Activated CD8-positive, alpha-beta memory T cell treated with anti-CD3 and anti-CD28 coated beads, Interleukin-2, amount 50 U/mL, for 24 hours (primary cell): ENCODE results near the gene MEF2A.

ENCODE experiments used
- DNase-seq: peaks from one replicate; pipeline ENCODE4 v3.0.0-alpha.2; 2020; ENCODE audit errors: extremely low read depth

The MEF2A gene

DNA sequence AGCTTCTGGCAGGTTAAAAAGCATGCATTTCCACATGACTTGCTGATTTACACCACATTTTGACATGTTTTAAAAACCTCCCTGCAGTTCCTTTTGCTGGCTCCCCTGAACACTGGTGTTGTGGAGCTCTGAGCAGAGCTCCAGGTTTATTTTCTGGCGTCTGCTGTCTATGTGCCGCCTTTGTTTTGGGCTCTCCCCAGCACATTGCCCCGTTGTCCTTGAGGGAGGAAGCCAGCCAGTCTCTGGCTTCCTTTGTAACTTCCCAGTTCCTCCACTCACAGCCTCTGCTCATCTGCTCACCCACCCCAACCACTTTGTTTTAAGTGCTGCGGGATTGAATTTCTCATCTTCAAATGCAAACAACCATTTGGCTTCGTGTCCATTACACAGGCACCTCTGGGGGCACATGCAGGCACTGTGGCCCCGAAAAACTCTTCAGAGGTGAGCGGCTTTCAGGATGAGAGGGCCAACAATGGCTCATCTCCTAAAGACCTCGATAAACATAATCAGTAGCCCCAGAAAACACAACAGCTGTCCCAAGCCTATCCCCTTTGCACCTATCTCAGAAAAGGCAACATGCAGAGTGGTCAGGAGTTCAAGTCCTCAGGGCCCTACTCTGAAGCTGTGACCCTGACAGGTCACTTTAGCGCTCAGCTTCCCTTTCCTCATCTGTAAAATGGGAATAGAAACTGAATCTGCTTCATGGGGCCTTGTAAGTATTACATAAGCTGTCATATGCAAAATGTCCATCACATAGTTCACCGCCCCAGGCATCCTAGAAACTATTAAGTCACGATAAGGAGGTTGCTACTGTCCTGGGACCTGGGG lies 1.3 kb upstream of the MEF2A start:
- no peak for DNase-seq

DNA sequence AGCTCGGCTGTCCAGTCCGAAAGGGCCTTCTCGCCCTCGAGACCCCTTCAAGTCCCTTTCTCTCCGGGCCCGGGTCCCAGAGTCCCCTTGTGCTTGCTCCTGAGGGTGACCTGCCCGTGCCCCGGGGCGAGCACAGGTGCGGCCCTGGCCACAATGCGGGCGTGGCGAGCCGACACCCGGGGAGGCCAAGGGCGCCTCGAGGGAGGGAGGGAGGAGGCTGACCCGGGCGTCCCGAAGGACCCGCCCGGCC lies 810 bp upstream of the MEF2A start:
- DNase-seq = no peak

DNA sequence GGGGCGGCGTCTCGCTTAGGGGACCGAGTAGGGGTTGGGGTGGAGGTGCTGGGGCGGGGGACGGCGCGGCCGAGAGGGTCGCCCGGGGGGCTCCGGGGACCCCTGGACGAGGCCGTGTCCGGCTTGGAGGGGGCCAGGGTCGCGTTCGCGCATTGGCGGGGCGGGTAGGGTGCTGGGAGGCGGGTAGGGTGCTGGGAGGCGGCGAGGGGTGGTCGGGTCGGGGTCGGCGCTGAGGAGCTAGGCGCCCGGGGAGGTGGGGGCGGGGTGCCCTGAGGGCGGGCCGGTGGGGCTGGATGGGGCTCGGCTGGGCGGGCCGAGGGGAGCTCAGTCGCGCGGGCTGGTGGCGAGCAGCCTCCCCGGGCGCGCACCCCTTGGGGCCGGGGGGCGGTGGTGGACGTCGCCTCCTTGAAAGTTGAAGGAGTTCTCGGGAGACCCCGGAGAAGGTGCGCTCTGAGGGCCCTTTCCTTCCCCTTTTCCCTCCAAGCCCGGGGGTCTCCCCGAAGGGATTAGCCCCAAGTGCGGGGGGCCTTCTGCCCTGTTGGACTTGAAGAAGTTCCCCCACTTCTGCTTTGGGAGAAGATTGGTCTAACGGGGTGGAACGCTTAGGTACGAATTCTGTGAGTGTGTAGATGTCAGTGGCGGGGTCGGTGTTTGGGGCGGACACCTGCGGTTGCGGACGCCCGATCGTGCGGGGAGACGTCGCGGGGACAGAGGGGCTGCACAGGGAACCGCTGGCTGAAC lies 543 bp downstream of the MEF2A start:
- no peak for DNase-seq

DNA sequence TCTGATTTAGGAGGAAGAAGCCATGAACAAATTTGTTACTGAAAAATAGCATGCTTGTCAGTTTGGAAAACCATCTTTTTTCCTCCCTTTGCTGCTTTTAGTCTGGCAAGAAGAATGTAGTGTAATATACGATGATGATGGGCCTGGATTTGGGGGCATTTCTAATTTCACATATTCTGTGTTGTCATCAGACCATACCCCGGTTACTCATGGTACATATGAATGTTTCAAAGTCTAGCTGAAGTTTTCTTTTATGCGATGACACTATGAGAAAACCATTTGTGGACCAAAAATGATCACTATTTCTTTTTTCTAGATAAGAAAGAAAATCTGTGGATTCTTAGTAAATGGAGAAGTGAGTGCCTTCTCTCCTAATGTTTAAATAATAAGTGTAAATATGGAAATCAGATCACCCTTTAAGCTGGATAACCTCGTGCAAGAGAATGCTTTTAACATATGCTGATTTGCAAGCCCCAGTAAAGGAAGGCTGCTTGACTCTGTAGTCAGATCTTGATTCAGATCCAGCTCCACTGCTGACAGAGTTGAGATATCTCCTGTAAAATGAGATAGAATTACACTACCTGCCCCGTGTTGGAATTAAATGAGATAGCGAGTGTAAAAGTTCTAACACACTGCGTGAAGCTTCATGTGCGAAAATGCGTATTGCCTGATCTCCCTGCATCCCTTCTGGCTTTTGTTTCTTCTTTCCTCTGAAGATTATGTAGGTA lies 3.0 kb downstream of the MEF2A start:
- DNase-seq = no peak

DNA sequence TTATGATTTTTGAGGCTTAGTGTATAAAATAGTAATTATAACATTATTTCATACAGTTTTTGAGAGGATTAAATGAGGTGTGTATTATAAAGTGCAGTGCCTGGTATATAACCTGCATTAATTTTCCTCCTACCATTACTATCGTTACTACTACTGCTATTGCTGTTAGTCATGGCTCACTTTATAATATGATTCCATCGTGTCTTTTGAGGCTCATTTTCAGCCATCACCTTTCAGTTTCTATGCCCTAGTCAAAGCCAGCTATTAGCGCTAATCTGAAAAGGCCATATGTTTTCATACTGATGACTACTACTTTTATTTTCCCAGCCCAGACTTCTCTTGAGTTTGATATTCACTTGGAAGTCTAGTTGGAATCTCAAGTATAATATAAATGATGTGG lies 5.5 kb downstream of the MEF2A start:
- no peak for DNase-seq

DNA sequence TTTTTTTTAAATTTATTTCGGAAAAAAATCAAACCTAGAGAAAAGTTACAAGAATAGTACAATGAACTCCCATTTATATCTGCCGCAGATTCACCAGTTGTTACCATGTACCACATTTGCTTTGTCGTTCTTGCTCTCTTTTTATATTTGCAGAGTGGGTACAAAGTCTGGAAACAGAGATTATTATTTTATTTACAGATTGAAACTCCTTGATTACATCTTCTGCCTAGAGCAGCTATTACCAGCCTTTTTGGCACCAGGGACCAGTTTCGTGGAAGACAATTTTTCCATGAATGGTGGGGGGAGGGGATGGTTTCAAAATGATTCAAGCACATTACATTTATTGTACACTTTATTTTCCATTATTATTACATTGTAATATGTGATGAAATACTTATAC lies 8.3 kb downstream of the MEF2A start:
- no peak for DNase-seq

DNA sequence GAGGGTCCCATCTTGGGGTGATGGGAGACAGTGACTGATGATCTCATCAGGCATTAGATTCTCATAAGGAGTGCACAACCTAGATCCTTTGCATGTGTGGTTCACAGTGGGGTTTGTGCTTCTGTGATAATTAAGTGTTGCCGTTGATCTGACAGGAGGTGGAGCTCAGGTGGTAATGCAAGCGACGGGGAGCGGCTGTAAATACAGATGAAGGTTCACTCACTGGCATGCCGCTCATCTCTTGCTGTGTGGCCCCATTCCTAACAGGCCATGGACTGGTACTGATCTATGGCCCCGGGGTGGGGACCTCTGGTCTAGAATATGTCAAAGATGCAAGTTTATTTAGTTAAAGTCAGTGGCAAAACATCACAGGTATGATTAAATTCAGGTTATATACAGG lies 8.7 kb downstream of the MEF2A start:
- no peak for DNase-seq

DNA sequence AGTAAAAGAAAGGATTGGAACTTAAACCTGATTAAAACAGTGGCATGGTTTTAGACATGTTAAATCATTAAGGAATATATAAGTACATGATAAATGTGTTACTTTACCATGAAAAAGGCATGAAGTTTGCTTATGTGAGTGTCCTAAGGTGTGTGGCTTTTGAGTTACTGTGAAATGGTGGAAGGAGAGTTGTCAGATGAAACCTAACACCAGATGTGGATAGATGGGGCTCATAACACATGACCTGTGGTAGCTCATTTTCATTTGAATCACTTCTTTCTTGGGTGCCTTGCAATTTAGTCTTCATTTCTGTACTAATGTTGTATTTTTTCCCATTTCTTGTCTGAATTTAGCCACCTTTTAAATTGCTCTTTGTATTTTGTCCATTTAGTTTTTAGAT lies 13.0 kb downstream of the MEF2A start:
- no peak for DNase-seq

DNA sequence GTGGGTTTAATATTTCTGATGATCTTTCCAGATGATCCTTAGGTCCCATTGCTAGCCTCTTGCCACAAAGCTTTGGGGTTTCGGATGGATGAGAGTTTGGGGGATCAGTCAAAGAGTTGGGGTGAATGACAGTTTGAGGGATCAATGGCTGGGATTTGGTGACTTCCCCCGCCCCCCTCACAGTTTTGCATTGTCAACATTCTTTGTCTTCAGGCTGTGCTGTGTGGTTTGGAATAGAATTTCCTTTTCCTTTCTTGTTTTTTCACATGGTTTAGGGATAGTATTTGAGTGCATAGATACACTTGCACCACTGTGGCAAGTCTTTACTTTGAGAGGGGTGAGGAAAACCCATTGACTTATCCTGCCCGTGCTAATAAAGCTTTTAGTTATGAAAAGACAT lies 14.3 kb downstream of the MEF2A start:
- DNase-seq = no peak

DNA sequence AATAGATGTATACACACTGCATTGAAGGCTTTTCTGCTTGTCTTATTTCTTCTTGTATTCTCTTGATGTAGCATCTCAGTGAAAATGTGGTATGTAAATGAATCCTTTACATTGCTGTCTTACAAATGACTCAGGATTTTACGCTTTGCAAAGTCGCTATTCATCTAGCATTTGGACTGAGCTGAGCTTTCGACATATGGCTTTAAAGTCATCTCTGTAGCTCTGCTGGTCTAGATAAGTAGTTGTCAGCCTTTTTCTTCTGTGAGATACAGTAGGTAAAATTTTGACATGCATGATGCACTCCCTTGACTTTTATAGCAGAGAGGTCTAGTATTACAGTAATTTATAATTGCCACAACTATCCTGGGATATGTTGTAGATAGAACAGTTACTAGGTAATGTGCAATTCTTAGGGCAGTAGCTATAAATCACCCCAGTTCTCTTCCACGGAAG lies 16.8 kb downstream of the MEF2A start:
- no peak for DNase-seq

DNA sequence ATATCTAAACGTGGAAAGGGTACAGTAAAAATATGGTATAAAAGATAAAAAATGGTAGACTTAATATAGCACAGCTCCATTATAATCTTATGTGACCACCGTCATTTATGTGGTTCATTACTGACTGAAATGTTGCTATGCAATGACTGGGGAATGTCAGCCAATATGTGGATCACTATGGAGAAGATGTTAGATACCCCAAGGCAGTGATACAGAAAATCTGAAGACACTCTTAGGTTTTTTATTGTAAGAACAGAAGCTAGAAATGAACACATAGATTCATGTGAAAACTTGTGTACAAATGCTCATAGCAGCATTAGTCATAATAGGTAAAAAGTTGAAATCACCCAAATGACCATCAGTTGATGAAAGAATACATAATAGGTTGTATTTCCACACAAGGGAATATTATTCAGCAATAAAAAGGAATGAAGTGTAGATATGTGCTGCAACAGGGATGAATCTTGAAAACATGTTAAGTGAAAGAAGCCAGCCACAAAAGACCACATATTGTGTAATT lies 18.4 kb downstream of the MEF2A start:
- DNase-seq = no peak

DNA sequence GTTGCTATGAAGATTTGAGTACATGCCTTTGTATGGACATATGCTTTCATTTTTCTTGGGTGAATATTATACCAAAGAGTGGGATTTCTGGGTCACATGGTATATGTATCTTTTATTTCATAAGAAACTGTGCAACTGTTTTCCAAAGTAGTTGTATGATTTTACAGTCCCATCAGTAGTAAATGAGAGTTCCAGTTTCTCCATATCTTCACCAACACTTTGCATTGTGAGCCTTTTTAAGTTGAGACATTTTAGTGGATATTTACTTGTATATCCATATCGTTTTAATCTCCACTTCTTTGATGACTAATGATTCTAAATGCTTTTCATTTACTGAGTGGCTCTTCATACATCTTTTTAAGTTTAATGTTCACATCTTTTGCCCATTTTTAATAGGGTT lies 20.3 kb downstream of the MEF2A start:
- DNase-seq = no peak

DNA sequence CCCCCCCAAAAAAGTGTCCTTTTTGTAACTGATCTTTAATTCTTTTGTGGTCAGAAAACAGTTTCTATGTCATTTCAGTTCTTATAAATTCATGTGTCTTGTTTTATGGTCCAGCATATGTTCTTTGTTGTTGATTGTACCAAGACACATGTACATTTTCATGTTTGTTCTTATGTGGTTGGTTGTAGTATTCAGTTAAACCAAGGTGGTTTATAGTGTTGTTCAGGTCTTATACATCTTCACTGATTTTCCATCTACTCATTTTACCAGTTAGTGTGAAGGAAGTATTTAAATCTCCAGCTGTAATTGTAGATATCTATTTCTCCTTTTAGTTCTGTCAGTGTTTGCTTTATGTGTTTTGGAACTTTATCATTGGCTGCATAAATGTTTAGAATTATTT lies 24.0 kb downstream of the MEF2A start:
- DNase-seq = no peak

DNA sequence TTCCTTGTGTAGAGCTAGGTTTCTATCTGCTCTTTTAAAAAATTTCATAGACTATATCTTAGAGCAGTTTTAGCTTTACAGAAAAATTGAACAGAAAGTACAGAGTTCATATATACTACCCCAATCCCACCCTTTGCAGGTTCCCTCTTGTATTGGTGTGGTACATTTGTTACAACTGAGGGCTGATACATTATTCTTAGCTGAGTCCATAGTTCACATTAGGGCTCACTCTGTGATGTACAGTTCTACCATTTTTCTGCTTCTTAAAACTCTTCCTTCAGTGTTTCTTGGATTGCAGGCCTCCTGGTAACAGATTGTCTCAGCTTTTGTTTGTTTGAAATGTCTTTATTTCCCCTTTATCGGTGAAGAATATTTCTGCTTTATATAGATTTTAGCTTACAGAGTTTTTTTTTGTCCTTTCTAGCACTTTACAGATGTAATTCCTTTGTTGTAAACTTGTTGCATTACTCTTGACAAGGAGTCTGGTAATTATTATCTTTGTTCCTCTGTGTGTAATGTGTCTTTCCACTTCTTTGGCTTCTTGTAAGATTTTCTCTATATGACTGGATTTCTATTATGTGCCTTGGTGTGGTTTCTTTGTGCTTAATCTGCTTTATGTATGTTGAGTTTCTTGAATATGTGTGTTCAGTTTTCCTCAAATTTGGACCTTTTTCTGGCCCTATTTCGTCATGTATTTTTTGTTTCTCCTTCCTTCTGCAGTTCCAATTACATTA lies 25.3 kb downstream of the MEF2A start:
- DNase-seq = no peak

DNA sequence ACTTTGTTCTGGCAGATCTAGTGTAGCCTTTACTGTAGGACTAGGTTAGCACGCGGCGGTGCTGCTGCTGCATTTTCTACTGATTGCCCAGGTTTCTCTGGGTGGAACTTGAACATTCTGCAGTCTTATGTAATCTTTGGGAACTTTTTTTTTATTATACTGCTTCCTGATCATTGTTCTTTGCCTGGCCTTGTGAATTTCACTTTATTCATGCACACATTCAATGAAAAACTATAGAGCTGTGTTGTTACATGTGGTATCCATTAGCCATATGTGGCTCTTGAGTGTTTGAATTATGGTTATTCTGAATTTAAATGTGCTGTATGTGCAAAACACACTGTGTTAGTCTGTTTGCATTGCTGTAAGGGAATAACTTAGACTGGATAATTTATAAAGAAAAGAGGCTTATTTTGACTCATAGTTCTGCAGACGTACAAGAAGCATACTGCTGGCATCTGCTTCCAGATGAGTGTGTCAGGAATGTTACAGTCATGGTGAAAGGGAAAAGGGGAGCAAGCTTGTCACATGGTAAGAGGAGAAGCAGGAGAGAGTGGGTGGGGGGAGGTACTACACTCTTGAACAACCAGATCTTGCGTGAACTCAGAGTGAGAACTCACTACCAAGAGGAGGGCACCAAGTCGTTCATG lies 26.5 kb downstream of the MEF2A start:
- DNase-seq = no peak

DNA sequence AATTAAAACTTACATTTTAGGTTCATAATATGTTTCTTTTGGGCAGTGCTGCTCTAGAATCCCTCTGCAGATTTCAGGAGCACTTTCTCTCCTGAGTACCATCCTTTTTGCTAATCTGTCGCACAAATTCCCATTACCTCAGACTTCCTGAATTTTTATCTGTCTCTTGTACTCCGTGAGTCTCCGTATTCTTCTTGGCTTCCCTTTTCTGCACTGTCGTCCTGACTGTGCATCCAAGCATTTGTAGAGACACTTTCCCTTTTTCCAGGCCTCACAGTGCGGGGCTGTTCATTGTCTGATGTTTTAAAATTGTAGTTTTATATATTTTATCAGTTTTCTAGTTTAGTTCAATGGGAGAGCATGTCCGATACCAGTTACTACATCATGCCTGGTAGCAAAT lies 27.3 kb downstream of the MEF2A start:
- DNase-seq = no peak

DNA sequence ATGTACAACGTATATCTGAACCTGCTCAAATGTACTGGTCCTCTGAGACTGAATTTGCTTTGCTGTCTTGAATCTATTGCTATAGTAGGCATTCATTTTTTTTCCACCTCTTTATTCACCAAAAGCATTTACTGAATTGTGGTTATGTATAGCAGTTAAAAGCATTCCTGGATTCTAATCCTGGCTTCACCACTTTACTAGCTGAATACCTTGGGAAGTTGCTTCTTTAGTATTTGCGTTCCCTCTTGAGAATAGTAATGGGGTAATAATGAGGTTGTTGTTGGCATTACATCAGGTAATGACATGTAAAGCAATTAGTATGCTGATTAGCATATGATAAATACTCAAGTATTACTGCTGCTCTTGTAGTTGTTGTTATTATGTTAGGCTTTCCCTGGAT lies 29.1 kb downstream of the MEF2A start:
- no peak for DNase-seq

DNA sequence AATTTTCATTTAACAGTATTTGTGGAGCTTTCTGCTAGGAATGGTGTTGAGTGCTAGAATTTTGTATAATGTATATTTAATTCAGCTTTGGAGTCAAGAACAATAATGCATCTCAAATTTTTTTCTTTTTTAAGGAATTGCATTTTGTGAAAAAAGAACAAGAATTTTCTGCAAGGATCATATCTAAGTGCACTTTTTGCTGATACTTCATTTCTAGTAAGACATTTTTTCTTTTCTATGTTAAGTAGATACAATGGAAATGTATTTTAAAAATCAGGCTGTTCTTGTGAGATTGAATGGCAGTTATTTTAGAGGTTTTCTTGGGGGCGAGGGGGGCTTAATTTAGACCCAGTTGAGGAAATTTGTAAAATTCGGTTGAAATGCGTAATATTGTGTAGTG lies 32.5 kb downstream of the MEF2A start:
- no peak for DNase-seq

DNA sequence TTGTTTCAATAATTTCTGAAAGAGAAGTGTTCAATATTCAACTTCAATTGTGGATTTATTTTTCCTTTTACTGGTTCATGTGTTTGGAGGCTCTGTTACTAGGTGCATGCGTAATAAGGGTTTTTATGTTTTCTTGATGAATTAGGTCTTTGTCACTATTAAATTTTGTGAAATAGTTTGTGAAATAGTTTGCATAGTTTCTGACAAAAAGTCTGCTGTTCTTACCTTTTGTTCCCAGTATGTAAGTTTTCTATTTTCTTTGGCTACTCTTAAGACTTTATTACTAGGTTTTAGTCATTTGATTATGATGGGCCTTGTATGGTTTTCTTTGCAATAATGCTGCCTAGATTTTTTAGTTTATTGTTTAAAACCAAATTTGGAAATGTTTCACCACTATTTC lies 38.0 kb downstream of the MEF2A start:
- DNase-seq = no peak

DNA sequence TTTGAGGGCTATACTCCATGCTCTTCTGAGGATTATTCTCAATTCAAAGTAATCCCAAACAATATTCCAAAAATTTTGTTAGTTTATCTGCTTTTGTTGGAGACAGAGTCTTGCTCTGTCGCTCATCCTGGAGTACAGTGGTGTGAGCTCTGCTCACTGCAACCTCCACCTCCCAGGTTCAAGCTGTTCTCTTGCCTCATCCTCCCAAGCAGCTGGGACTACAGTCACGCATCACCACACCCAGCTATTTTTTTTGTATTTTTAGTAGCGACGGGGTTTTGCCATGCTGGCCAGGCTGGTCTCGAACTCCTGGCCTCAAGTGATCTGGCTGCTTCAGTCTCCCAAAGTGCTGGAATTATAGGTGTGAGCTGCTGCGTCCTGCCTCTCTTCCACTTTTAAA lies 39.1 kb downstream of the MEF2A start:
- no peak for DNase-seq

DNA sequence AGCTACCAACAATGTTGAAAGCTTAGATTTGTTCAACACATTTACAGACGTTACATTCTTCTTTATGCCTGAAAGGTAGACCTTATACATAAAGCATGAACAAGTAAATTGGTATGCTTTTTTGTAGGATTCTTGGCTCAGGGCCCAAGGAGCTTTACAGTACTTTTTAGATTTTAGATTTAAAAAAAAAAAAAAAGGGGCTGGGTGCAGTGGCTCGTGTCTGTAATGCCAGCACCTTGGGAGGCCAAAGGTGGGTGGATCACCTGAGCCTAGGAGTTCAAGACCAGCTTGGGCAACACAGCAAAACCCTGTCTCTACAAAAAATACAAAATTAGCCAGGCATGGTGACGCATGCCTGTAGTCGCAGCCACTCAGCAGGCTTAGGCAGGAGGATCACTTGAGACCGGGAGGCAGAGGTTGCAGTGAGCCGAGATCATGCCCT lies 39.7 kb downstream of the MEF2A start:
- no peak for DNase-seq

DNA sequence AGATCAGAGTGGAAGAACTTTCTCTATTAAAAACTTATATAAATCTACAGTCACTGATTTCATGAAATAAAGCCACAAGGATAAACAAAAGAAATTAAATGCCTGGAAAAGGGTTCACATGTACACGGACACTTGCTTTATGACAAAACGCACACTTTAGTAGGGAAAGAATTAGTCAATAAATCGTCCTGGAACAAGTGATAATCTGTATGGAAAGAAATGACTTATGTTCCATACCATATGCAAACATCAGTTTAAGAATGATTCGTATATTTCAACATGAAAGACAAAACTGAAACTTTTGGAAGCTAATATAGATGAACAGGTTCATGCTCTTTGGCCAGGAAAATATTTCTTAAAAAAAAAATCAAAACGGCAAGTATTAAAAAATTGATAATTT lies 40.2 kb downstream of the MEF2A start:
- DNase-seq = no peak
